RWPE1 (cell line): ENCODE results near the gene HSPG2.
"Not testable (repeated sequence)": the region's sequence is repeated elsewhere in the genome, so short reads cannot be mapped to it uniquely, and the experiment has no call there.

ENCODE experiments used
- CTCF ChIA-PET: fragments of 350-600 bp; sonication (Branson Sonifier 250); formaldehyde crosslinking; extraction: SDS; loops from one replicate; lab custom pipeline; 2021; lab: Yijun Ruan, JAX
- POLR2A ChIA-PET: fragments of 400-600 bp; formaldehyde crosslinking; extraction: SDS; loops from one replicate; lab custom pipeline; 2020; ENCODE audit warnings: antibody characterized with exemption; ENCODE audit not compliant: low non-redundant PET; lab: Yijun Ruan, JAX
- DNase-seq: peaks from one replicate; pipeline ENCODE4 v3.0.0; 2012; ENCODE audit warnings: low spot score
- H3K27ac ChIP-seq: fragments of 450-650 bp; 2 replicates; pipeline ENCODE4 v1.5.1; 2017
- TF ChIP-seq, protein P1 (sequence below): fragments of 450-650 bp; conservative IDR thresholded peaks from 2 replicates; pipeline ENCODE4 v1.5.1; 2017; ENCODE audit warnings: low read depth, mild to moderate bottlenecking

HSPG2 gene

GRCh38 chr1:21827141-21827679 lies 109.9 kb downstream of the HSPG2 start:
- no peak overlapping the region for H3K27ac ChIP-seq
- TF ChIP-seq, protein P1, sequence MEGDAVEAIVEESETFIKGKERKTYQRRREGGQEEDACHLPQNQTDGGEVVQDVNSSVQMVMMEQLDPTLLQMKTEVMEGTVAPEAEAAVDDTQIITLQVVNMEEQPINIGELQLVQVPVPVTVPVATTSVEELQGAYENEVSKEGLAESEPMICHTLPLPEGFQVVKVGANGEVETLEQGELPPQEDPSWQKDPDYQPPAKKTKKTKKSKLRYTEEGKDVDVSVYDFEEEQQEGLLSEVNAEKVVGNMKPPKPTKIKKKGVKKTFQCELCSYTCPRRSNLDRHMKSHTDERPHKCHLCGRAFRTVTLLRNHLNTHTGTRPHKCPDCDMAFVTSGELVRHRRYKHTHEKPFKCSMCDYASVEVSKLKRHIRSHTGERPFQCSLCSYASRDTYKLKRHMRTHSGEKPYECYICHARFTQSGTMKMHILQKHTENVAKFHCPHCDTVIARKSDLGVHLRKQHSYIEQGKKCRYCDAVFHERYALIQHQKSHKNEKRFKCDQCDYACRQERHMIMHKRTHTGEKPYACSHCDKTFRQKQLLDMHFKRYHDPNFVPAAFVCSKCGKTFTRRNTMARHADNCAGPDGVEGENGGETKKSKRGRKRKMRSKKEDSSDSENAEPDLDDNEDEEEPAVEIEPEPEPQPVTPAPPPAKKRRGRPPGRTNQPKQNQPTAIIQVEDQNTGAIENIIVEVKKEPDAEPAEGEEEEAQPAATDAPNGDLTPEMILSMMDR: no peak
- POLR2A ChIA-PET: interaction anchor here (0.5 to 0.6 kb wide), 2 partner anchors 10 to 46 kb away, joined by 3 read pairs; no protein-coding TSS in a partner anchor

DNA sequence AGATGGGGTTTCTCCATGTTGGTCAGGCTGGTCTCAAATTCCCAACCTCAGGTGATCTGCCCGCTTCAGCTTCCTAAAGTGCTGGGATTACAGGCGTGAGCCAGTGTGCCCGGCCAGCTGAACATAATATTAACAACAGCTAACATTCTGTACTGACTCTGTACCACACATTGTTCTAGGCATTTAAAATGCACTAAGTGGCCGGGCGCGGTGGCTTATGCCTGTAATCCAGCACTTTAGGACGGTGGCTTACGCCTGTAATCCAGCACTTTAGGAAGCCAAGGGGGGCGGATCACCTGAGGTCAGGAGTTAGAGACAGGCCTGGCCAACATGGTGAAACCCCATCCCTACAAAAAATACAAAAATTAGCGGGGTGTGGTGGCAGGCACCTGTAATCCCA lies 110.4 kb downstream of the HSPG2 start:
- CTCF ChIA-PET, H3K27ac ChIP-seq, DNase-seq: not testable (repeated sequence)
- POLR2A ChIA-PET: interaction anchor here (0.8 kb wide), 1 partner anchor 29 kb away, joined by 3 read pairs; no protein-coding TSS in a partner anchor

More at GRCh38 chr1:21827141-21827679, 109.9 kb downstream of the HSPG2 start:
- DNase-seq: no peak
- CTCF ChIA-PET: no interaction called here

GRCh38 chr1:21825393-21825792 lies 111.7 kb downstream of the HSPG2 start:
- TF ChIP-seq, protein P1: no peak
- POLR2A ChIA-PET: no interaction called here
- no peak overlapping the region for H3K27ac ChIP-seq
- no peak for DNase-seq
- CTCF ChIA-PET: no interaction called here

DNA sequence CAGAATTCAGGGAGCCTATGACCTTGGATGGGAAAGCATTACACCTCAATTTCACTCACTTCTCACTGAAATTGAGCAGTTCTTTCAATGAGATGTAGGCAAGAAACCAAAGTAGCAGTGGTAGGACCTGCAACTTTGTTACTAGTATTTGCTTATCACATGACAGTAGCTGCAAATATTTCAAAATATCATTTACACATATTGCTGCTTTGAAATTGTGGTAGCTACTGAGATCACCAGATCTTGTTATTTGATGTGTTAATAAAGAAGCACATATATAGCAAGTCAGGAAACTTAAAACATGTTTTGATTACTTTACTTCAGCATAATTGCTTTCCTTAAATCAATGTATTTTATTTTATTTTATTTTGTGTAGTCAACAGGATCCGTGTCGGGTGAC lies 112.2 kb downstream of the HSPG2 start:
- ChIA-PET POLR2A (no interaction called here), CTCF (no interaction called here)
- TF ChIP-seq, protein P1: no peak
- no peak overlapping the region for H3K27ac ChIP-seq
- no peak for DNase-seq

- TF ChIP-seq, protein P1: no peak
- ChIA-PET CTCF (no interaction called here), POLR2A (no interaction called here)
- DNase-seq: no peak
- H3K27ac ChIP-seq: no peak overlapping the region
Observed at GRCh38 chr1:21823980-21824702, 113.0 kb downstream of the HSPG2 start.

DNA sequence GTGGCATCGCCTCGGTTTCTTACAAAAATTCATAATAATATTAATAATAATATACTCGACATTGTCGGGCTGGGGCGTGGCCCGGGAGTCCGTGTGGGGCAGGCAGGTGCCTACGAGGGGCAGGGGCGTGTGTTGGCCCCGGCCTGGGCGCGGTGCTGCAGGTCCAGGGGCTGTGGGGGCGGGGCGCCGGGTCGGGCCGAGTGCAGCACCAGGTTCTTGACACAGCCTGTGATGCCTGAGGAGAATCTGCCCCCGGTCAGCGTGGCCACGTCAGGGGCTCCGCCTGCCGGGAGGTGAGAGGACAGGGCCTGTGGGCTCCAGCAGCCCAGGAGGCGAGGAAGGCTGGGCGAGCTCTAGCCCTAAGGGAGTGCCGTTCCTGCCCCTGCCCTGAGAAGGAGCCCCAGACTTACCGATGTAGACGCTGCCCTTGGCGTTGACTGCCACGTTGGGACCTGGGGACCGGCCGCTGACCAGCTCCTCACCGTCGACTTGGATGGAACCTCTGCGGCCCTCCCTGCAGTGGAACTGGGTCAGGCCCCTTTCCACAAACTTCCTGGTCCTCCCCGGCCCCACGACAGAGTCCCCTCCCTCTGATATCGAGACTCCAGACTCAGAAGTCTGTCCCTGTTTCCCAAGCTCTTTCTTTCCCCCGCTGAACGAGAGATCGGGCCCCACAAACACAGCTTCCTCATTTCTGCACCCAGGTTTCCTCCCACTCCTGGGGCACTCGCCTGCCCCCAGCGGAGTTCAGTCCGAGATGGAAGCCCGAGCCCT lies 113.7 kb downstream of the HSPG2 start:
- ChIA-PET CTCF (interaction anchor here (0.6 kb wide), 1 partner anchor 39 kb away, joined by 5 read pairs; no protein-coding TSS in a partner anchor), POLR2A (no interaction called here)
- TF ChIP-seq, protein P1: no peak
- DNase-seq: no peak
- no peak overlapping the region for H3K27ac ChIP-seq
